GM10248 (cell line): ENCODE measurements around the gene DLK1.

Source experiments
- CTCF ChIA-PET: fragments of 300-600 bp; sonication (Branson Sonifier 250); formaldehyde crosslinking; extraction: SDS; loops from one replicate; lab custom pipeline; 2021; ENCODE audit warnings: antibody characterized with exemption; lab: Yijun Ruan, JAX
- POLR2A ChIA-PET: fragments of 350-650 bp; sonication (Branson Sonifier 250); formaldehyde crosslinking; extraction: SDS; loops from one replicate; lab custom pipeline; 2020; ENCODE audit warnings: antibody characterized with exemption; lab: Yijun Ruan, JAX
- DNase-seq: peaks from one replicate; pipeline ENCODE4 v3.0.0; 2012; ENCODE audit errors: extremely low spot score
- TF ChIP-seq, protein P1 (sequence below): IDR thresholded peaks from 2 replicates; pipeline ENCODE4 v1.5.1; 2012; ENCODE audit warnings: mild to moderate bottlenecking, low read depth; ENCODE audit errors: extremely low read depth, missing control alignments, control extremely low read depth

DLK1 gene

DNA sequence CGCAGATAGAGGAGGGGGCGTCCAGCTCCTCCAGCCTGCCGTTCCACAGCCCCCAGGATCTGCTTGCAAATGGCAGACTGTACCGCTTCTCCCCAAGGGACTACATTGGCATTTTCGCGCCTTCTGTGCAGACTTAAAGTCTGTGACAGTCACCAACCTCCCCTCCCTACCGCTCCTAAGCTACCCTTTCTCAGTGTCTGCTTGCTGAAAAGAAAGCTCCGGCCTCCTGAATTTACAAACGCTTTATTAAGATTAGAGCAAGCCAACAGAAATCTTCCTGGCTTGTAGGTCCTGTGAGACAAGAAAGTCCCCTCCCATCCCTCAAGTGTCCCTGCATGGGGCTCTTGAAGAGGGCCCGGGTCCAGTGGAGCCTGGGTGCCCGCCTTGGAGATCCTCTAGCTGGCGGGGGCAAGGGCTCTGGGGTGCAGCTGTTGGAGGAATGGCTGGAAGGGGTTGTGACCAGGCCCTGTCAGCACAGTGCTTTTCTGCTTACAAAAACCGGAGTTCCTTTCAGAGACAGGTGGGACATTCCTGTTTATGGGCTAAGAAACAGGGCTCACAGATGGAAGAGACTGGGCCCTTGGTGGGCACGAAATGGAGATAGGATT lies 2.8 kb upstream of the DLK1 start:
- DNase-seq: no peak
- TF ChIP-seq, protein P1, sequence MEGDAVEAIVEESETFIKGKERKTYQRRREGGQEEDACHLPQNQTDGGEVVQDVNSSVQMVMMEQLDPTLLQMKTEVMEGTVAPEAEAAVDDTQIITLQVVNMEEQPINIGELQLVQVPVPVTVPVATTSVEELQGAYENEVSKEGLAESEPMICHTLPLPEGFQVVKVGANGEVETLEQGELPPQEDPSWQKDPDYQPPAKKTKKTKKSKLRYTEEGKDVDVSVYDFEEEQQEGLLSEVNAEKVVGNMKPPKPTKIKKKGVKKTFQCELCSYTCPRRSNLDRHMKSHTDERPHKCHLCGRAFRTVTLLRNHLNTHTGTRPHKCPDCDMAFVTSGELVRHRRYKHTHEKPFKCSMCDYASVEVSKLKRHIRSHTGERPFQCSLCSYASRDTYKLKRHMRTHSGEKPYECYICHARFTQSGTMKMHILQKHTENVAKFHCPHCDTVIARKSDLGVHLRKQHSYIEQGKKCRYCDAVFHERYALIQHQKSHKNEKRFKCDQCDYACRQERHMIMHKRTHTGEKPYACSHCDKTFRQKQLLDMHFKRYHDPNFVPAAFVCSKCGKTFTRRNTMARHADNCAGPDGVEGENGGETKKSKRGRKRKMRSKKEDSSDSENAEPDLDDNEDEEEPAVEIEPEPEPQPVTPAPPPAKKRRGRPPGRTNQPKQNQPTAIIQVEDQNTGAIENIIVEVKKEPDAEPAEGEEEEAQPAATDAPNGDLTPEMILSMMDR: no peak
- POLR2A ChIA-PET: no interaction called here
- CTCF ChIA-PET: no interaction called here

DNA sequence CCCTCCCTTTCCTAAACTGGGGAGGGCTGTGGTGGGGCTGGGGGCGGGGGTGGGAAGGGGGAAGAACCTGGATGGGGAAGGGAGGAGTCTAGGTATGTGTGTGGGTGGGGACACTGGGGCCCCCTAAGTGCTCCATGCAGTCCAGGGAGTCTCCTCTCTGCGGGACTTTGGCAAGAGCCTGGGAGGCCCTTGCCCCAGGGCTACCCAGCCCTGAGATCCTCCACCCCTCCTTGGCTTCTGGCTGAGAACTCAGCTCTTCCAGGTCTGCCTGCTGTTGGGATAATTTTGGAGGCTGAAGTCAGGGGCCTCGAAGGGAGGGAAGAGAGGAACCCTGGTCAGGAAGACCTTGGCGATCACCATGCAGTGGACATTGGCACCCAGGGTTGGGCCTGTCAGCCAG lies 2.2 kb upstream of the DLK1 start:
- CTCF ChIA-PET: no interaction called here
- TF ChIP-seq, protein P1: no peak
- POLR2A ChIA-PET: no interaction called here
- DNase-seq: no peak

DNA sequence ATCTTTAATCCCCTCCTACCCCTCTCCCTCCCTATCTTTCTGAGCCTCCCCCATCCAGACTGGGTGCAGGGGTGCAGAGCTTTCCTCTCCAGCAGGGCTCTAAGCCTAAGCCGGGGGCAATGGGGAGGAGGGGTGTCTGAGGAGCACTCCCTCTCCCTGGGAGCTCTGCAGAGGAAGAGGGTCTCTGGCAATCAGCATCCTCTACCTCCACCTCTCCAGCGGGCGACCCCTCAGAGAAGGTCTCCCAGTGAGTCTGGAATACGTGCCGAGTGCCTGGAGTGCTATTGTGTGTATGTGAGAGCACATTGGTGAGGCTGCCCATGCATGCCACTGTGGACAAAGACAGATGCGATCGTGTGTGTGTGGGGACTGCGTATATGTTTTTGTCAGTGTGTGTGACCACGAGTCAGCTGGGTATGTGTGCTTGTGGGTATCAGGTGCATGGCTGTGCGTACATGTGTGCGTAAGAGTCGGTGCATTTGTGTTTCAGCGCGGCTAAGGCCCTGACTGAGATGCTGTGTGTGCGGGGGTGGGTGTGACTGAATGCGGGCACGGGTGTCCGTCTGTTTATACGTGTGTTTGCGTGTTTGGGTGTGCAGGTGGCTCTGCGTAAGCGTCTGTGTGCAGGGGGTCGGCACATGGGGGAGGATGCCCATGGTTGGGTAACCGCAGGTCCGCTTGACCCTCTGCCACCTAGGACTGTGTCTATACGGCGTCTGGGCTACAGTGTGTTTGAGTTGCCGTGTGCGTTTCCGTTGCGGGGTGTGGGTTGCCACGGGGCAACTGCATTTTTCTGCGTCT lies 905 bp upstream of the DLK1 start:
- no peak for DNase-seq
- ChIA-PET POLR2A (no interaction called here), CTCF (no interaction called here)
- TF ChIP-seq, protein P1: no peak

DNA sequence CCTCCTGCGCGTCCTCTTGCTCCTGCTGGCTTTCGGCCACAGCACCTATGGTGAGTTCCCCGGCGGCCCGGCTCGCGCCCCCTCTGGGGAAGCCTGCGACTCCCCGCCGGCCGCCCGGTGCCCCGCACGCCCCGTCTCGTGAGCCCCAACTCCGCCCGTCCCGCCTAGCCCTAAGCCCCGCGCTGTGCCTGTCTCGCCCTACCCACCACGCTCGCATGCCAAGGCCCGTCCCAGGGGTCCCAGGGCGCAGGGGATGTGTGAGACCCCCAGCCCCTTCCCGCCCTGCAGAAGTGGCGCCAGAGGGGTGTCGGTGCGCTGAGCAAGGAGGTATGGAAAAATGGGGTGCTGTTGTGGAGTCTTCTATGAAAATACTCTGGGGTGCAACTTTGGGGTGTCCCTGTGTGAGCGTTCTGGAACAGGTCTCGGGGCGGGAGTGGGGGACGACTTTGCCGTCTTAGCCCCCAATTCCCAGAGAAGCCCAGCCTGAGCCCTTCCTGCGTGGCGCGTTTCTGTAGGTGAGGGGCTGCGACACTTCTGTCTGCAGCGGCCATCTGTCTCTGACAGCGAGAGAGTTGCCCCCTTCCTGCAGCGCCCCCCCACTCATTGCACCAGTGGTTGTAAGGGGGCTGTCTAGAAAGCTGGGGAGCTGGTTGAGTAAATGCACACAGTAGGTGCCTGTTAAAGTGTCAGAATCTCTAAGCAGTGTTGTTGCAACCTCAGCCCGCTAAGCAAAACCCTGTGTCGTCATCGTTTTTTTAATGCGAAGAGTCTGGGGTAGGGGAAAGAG lies 587 bp downstream of the DLK1 start:
- POLR2A ChIA-PET: no interaction called here
- DNase-seq: no peak
- CTCF ChIA-PET: no interaction called here
- TF ChIP-seq, protein P1: no peak

DNA sequence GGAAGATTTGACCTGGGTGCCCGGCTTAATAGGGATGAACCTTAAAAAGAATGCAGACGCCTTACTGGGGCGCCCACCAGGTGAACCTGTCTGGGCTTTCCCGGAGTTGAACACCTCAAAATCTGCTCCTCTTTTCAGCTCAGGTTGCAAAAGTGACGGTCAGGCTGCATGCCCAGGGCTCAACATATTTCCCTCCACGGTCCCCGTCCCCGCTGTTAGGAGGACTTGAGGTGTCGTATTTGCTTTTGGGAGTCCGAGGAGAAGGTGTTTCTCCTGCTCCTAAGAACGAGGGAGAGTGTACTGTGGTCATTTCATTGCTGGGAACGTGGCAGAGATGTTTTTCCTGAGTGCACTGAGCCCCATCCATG lies 1.2 kb downstream of the DLK1 start:
- TF ChIP-seq, protein P1: no peak
- ChIA-PET CTCF (no interaction called here), POLR2A (no interaction called here)
- DNase-seq: no peak

DNA sequence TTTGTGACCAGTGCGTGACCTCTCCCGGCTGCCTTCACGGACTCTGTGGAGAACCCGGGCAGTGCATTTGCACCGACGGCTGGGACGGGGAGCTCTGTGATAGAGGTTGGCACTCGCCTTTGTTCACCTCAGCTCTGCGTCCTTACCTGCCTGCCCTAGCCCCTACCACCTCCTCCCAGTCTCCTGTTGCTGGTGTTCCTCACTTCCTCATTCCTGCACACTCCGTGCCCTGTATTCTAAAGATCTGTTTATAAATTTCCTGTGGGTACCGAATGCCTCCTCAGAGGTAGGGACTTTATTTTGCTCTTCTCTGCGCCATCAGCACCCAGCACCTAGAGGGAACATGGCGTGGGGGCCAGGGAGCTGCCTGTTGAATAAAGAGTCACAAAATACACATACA lies 2.3 kb downstream of the DLK1 start:
- TF ChIP-seq, protein P1: no peak
- DNase-seq: no peak
- ChIA-PET CTCF (no interaction called here), POLR2A (no interaction called here)
